GM18526 (cell line): Measurements from ENCODE around the gene CPEB3.

ENCODE experiments used
- POLR2A ChIP-seq: IDR thresholded peaks from 3 replicates; pipeline ENCODE4 v1.6.1; 2011; ENCODE audit not compliant: insufficient read length; ENCODE audit errors: extremely low read depth

CPEB3 gene

DNA sequence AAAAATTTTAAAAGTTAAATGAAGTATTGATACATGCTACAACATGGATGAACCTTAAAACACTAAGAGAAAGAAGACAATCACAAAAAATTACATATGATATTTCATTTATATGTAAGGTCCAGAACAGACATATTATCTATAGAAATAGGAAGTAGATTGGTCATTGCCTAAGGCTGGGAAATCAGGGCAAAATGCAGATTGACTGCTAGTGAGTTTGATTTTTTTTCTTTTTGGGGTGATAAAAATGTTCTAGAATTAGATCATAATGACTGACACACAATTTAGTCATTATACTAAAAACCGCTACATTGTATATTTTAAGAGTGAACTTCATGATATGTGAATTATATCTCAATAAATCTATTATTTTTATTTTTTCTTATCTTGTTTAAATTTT, 88.3 kb downstream of the CPEB3 start:
- TF ChIP-seq POLR2A, result no peak

DNA sequence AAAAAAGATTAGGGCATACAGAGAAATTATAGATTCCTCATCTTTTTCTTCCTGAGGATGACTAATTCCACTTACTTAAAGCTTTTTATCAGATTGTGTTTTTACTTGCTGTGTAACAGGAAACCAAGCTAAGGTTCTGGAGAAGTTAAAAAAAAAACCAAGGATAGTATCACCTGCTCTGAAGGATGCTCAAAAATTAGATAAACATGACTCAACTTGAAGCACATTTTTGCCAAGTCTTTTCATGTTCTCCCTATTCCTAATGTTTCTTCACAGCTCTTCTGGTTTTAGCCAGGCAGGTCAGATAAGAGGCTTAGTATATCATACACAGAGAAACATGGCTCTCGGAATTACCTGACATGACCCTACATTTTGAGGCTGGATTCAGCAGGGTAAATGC, 90.3 kb downstream of the CPEB3 start:
- TF ChIP-seq POLR2A, result no peak

DNA sequence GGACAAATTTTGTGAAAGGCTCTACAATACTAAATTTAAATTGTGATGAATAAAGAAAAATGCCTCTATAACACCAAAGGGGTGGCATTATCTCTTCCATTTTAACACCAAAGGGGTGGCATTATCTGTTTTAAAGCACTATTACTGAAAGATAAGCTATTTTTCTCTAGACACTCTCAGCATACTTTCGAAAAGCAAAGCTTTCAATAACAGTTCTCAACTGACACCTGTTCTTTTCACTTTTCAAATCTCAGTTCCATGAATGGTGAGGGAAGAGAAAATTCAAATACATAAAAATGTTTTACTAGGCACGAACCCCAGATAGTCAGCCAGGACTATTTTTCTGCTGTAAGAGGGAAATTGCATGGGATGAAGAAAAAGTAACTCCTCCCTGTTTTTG, 103.8 kb downstream of the CPEB3 start:
- no peak for TF ChIP-seq POLR2A

DNA sequence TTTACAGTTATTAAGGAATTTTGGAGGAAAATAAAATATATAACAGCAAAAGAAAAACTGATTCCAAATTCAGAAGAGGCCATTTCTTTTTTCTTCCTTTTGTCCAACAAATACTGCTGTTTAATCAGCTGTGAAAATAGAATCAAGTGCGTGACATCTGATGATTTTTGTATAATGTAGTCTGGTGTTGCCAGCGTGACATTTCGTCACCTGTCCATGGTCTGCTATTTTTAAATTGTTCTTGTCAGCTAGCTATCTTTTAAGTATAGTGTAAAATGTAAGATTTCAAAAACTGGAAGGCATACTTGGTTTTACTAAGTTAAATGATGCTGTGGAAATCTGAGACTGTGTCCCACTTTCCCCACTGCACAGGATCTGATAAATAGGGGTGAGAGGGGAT, 105.9 kb downstream of the CPEB3 start:
- no peak for TF ChIP-seq POLR2A

- no peak for TF ChIP-seq POLR2A
These were observed 107.7 kb downstream of the CPEB3 start for GRCh38 chr10:92183199-92183598.

DNA sequence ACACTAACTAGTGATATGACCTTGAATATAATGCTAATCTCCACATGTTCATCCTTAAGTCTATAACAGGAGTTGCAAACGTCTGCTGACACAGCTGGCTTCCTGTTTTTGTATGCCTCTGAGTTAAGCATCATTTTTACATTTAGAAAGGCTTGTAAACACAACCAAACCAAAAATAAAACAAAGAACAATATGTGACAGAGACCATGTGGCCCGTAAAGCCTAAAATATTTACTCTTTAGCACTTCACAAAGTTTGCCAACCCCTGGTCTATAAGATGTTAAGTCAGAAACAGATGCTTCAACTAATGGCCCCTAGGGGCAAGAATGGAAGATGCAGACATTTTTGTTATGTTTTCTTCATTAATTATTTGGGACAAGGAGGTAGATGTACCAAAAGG, 109.3 kb downstream of the CPEB3 start:
- no peak for TF ChIP-seq POLR2A

- no peak for TF ChIP-seq POLR2A
These were observed 110.5 kb downstream of the CPEB3 start for GRCh38 chr10:92180399-92180798.

- TF ChIP-seq POLR2A, result no peak
These were observed 113.3 kb downstream of the CPEB3 start for GRCh38 chr10:92177546-92177945.

DNA sequence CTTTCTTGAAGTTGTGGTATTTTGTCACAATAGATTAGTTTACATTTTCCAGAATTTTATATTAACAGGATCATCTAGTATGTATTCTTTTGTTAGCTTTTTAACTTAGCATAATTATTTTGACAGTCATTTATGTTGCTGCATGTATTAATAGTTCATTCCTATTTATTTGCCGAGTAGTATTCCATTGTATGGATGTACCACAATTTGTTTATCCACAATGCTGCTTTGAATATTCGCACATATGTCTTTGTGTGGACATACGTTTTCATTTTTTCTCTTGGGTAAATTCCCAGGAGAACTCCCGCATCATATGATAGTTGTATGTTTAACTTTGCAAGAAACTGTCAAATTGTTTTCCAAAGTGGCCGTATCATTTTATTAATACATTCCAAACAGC, 115.7 kb downstream of the CPEB3 start:
- TF ChIP-seq POLR2A, result no peak

GRCh38 chr10:92173996-92174395, 116.9 kb downstream of the CPEB3 start:
- TF ChIP-seq POLR2A, result no peak

DNA sequence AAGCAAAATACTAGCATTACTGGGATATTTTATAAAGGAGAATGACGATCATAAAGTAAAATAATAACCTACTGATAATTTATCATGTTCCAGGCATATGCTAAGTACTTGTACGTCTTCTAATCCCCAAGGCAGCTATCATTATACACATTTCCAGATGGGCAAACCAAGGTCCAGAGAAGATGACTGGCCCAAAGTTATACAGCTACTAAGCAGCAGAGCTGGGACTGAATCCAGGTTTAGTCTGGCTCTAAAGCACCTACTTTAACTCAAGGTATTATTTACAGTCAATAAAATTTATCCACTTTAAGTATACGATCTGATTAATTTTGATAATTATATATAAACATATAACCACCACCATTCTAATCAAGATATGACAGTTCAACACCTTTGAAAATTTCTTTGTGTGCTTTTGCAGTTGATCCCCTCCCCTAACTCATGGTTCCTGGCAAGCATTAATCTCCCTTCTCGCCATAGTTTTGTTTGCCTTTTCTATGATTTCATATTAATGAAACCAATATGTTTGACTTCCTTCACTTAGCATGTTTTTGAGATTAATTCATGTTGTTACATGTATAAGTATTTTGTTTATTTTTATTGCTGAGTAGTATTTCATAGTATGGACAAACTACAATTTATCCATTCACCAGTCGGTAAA, 126.7 kb downstream of the CPEB3 start:
- TF ChIP-seq POLR2A, result no peak

- TF ChIP-seq POLR2A, result no peak
These were observed 128.3 kb downstream of the CPEB3 start for GRCh38 chr10:92162541-92162940.

GRCh38 chr10:92156874-92157773, 133.8 kb downstream of the CPEB3 start:
- no peak for TF ChIP-seq POLR2A

DNA sequence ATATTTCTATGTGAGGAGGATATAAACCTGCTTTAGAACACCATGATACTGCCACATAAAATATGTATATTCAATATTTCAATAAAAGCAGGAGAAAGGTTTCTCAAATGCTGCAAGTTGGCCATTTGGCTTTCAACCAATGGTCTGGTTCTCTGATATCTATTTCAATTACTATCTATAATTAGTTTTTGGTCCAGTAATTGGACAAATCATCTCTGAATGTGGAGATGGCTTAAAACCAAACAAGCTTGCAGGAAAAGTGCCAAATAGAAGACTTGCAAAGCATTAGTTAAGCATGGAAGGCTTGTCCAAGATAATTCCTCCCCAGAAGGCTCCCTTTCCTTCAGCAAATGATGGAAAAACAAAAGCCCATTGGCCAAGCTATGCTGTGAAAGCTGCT, 140.1 kb downstream of the CPEB3 start:
- TF ChIP-seq POLR2A, result no peak

GRCh38 chr10:92149261-92149660, 141.6 kb downstream of the CPEB3 start:
- no peak for TF ChIP-seq POLR2A

GRCh38 chr10:92146781-92147180, 144.1 kb downstream of the CPEB3 start:
- TF ChIP-seq POLR2A, result no peak

- no peak for TF ChIP-seq POLR2A
These were observed 144.8 kb downstream of the CPEB3 start for GRCh38 chr10:92146107-92146506.

- no peak for TF ChIP-seq POLR2A
These were observed 147.9 kb downstream of the CPEB3 start for GRCh38 chr10:92142949-92143348.
